Left ventricle myocardium superior (tissue), 1 donor: ENCODE measurements around the gene APOBEC3F. TPM values are rescaled to one million over a fixed set of nuclear protein-coding genes. Genes with fewer than 3 reads are reported as not detected.
A peak's percentile ranks its signal among the peaks of the same experiment; 100 is the strongest.

Experiments used
- ATAC-seq: fragments of 200-7000 bp; cut with Tn5 transposase; one replicate; pipeline ENCODE4 v1.9.1; 2020; ENCODE audit warnings: mild to moderate bottlenecking, moderate library complexity
- DNase-seq: peaks from one replicate; pipeline ENCODE4 v3.0.0-alpha.2; 2020
- intact Hi-C: fragments of 100-400 bp; cut with micrococcal nuclease; formaldehyde crosslinking; loops from one replicate; pipeline ENCODE4 v1.11.0; 2022
- total RNA-seq: library from RNA; stranded (reverse); fragmentation: NEBNext Ultra II Directional; extraction: Animal tissue kit (Norgen Biotek cat#: 25700); gene quantifications from one replicate; pipeline ENCODE4 v1.2.1, GENCODE V29; 2021
- donor health status: DM: no; HTN: yes; CAD: no; lungs with severe emphysema.

The APOBEC3F gene
- total RNA-seq, 1 donor from 2014 or later = 4.4 TPM

DNA sequence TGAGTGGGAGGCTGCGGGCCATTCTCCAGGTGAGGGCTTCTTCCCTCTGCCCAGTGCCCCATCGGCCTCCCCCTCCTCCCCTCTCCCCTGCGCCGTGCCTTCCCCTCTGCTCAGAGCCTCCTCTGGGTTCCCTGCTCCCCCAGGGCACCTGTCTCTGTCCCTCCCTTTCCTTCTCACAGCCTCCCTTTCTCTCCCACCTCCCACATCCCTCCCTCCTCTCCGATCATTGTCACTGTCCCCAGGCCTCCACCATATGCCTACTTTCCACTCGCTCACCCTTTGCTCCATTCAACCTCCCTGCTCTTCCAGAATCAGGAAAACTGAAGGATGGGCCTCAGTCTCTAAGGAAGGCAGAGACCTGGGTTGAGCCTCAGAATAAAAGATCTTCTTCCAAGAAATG, 46.4 kb downstream of the APOBEC3F start:
- intact Hi-C loops = no loop called here
- no peak for DNase-seq
- ATAC-seq = no peak

GRCh38 chr22:39087881-39088684, 47.4 kb downstream of the APOBEC3F start:
- DNase-seq = peak; percentile 45
- peak; percentile 72 for ATAC-seq
- intact Hi-C loops = no loop called here

DNA sequence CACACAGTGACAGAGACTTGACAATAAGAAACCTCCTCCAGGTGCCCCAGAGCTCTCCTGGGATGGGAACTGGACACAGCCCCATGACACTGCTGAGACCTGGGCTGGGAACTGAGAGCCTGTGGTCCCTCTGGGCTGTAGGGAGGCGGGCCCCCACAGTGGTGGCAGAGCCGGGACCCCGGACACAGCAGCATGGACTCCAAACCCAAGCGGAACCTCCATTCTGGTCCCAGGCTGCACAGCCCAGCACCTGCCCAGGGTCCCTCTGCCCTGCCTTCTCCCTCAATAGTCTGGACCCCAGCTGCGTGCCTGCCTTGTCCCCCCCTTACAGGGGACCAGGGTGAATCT, 48.0 kb downstream of the APOBEC3F start:
- peak; percentile 14 for DNase-seq
- intact Hi-C loops = no loop called here
- no peak for ATAC-seq

DNA sequence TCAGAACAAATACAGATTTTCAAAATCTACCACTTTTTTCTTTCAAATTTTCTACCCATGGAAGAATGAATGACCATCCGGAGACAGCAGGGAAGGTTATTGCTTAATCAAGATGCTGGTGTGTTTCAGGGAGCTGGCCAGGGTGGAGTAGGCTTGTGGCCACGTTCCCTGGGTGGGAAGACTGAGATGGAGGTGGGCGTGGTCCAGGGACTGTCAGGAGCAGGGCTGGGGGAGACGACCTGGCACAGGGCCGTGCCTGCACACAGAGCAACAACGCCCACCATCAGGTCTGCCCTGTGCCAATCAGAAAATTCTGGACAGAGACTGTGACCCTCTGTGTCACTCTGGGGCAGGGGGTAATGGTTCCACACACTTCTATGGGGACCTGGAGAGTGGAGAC, 49.3 kb downstream of the APOBEC3F start:
- DNase-seq = peak; percentile 13
- no peak for ATAC-seq
- intact Hi-C loops = no loop called here

- ATAC-seq (peak; percentile 22), DNase-seq (peak; percentile 47)
- intact Hi-C loops = no loop called here
These were observed 49.9 kb downstream of the APOBEC3F start for GRCh38 chr22:39090426-39091064.

DNA sequence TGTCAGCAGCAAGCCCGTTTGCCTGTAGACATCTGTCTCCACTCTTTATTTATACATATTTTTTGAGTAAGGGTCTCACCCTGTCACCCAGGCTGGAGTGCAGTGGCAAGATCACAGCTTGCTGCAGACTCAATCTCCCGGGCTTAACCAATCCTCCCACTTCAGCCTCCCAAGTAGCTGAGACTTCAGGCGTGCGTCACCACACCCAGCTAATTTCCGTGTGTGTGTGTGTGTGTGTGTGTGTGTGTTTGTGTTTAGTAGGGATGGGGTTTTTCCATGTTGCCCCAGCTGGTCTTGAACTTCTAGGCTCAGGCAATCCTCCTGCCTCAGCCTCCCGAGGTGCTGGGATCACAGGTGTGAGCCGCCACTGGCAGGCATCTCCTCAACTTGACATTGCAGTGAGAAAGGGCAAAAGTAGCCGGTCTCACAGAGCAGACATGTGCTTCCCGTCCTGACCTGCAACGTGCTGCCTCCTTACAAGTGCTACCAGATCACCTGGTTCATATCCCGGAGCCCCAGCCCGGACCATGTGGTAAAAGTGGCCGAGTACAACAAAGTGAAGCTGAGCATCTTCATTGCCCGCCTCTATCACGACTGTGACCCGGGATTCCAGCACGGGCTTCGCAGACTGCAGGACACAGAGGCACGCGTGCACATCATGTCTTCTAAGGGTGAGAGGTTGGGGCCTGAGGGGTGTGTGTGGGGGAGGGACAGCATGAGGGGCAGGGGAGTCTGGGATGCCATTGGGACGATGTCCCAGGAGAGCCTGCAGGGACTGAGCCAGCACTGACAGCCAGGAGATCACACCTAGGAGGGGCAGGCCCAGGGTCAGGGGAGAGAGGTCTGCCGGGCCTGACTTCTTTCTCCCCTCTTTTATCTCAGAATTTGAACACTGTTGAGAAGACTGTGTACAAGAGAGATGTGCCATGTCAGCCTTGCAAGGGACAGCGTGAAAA, 50.7 kb downstream of the APOBEC3F start:
- ATAC-seq = no peak
- peak; percentile 15 for DNase-seq
- intact Hi-C loops = no loop called here

DNA sequence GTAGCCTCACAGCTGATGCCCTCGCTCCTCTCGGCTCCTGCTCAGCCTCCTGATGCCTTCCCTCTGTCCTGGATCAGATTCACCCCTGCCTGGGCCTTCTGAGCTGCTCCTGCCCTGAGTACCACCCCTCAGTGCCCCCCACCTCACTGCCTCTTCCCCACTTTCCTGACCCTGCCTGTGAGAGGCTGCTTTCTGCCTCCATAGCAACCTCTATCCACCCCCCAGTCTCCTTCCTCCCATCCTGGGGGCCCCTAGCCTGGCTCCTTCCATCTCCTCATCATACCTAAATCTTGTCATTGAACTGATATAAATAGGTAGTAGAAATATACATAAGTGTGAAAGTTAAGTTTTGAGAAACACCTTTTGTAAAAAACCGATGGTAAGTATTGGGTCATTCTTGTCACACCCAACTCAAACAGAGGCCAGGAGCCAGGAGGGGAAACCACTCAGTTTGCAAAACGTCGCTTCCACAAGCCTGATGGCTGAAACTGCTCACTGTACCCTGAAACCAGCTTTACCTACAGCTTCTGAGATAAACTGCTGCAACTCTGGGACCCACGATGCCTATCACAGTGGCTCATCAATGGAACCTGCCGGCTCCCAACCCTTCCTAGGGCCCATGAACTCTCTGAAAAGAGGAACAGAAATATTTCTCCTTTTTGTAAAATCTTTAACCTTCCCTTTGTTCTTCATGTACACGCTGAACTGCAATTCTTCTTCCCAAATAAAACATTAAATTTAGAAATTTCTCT, 51.6 kb downstream of the APOBEC3F start:
- intact Hi-C loops = no loop called here
- ATAC-seq = no peak
- peak; percentile 15 for DNase-seq

- DNase-seq (peak; percentile 22), ATAC-seq (no peak)
- intact Hi-C loops = no loop called here
These were observed 54.2 kb downstream of the APOBEC3F start for GRCh38 chr22:39094717-39095389.

DNA sequence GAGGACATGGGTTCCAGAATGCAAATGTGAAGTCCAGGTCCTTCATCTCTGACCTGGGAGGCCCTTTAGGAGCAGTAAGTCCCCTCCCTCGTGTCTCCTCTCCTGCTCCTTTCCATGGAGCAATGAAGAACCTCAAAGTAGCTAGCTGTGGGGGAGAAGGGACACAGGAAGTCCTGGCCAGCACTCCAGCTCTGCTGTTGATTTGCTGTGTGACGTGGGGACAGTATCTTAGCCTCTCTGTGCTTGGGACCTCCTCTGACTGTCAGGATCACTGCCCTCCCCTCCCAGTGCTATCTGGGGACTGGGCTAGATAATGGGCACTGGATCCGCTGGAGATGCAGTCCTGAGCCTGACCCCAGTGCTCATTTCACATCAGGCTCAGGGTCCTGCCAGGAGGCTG, 55.3 kb downstream of the APOBEC3F start:
- no peak for ATAC-seq
- intact Hi-C loops = no loop called here

GRCh38 chr22:39097098-39098020, 56.7 kb downstream of the APOBEC3F start, which contains the start of gene APOBEC3H:
APOBEC3H (plus strand) TSS chr22:39097244; CDS start chr22:39100279, 3,035 bp downstream.
- peak; percentile 33 for DNase-seq
- ATAC-seq = peak; percentile 66
- intact Hi-C loops = no loop called here

More for the DNA sequence above, 55.3 kb downstream of the APOBEC3F start:
- peak; percentile 7 for DNase-seq

- ATAC-seq (no peak), DNase-seq (peak; percentile 12)
- intact Hi-C loops = no loop called here
These were observed 57.4 kb downstream of the APOBEC3F start for GRCh38 chr22:39098026-39098425.

DNA sequence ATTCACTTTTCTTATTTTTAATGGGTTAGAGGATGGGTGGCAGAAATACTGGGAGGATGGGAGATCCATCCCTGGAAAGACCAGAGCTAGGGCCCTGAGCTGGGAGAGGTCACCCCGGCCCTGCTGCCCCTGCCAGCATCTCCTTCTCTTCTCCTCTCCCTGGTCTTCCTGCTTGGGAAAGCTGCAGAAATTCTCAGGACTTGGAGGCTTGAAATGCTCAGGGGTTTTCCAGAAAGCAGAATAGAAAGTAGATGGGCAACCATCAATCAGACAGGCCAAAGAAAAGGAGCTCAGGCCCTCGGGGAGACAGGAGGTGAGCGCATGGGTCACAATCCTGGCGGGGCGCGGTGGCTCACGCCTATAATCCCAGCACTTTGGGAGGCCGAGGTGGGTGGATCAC, 57.9 kb downstream of the APOBEC3F start:
- intact Hi-C loops = no loop called here
- no peak for DNase-seq
- no peak for ATAC-seq

DNA sequence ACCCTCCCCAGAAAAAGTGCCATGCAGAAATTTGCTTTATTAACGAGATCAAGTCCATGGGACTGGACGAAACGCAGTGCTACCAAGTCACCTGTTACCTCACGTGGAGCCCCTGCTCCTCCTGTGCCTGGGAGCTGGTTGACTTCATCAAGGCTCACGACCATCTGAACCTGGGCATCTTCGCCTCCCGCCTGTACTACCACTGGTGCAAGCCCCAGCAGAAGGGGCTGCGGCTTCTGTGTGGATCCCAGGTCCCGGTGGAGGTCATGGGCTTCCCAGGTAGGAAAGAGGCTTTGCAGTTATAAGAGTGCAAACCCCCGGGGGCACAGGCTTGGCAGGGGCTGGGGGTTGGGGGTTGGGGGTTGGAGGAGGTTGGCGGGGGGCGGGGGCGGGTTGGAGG, 60.6 kb downstream of the APOBEC3F start:
- intact Hi-C loops = no loop called here
- DNase-seq = no peak

DNA sequence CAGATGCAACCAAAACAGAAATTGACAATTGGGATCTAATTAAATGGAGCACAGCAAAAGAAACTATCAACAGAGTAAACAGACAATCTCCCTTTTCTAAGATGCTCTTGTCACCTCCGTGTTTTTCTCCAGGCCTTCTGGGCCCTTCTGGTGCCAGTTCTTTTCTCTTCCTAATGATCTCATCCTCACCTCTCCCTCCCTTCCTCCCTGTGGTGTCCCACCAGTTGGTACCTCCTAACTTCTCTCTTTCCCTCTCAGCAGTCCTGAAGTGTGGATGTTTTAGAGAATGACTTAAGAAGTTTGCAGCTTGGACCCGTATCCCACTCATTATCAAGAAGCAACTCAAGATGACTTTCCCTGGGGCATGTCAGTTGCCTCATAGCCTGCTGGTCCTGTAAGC, 62.8 kb downstream of the APOBEC3F start:
- intact Hi-C loops = no loop called here
- ATAC-seq (no peak), DNase-seq (no peak)

More for the DNA sequence above, 60.6 kb downstream of the APOBEC3F start:
- ATAC-seq = no peak
